IPS-18c (cell line): Measurements from ENCODE around the gene MRPL21.
"Not testable (repeated sequence)": the region's sequence is repeated elsewhere in the genome, so short reads cannot be mapped to it uniquely, and the experiment has no call there.

Source experiments
- H3K4me3 ChIP-seq: 2 replicates; pipeline ENCODE4 v1.7.0; 2013; ENCODE audit warnings: low read depth, mild to moderate bottlenecking, low read length, moderate library complexity; ENCODE audit not compliant: insufficient read depth
- H3K9me3 ChIP-seq: one replicate; pipeline ENCODE4 v1.6.1; 2013; ENCODE audit warnings: mild to moderate bottlenecking, low read length, moderate library complexity; ENCODE audit not compliant: control insufficient read depth, insufficient read depth

Gene MRPL21

GRCh38 chr11:68859123-68859522, 44.5 kb downstream of the MRPL21 start:
- Histone ChIP-seq H3K9me3 (no peaks in the 10 kb centered on the region), H3K4me3 (no peak overlapping the region)

GRCh38 chr11:68857037-68857586, 46.5 kb downstream of the MRPL21 start:
- Histone ChIP-seq H3K9me3 (no peaks in the 10 kb centered on the region), H3K4me3 (no peak overlapping the region)

- not testable (repeated sequence) for H3K9me3 ChIP-seq, H3K4me3 ChIP-seq
These were observed 47.1 kb downstream of the MRPL21 start for GRCh38 chr11:68856425-68857030.

- H3K9me3 ChIP-seq, result no peaks in the 10 kb centered on the region
- H3K4me3 ChIP-seq, result peak overlapping the region; percentile 70
These were observed 48.2 kb downstream of the MRPL21 start for GRCh38 chr11:68855205-68855981.

- Histone ChIP-seq H3K9me3 (no peaks in the 10 kb centered on the region), H3K4me3 (peak overlapping the region; percentile 70)
These were observed 49.2 kb downstream of the MRPL21 start for GRCh38 chr11:68854273-68854958.

- Histone ChIP-seq H3K4me3 (no peak overlapping the region), H3K9me3 (no peaks in the 10 kb centered on the region)
These were observed 51.0 kb downstream of the MRPL21 start for GRCh38 chr11:68852628-68853027.

GRCh38 chr11:68848429-68848828, 55.2 kb downstream of the MRPL21 start:
- no peaks in the 10 kb centered on the region for H3K9me3 ChIP-seq
- no peak overlapping the region for H3K4me3 ChIP-seq

- Histone ChIP-seq H3K9me3 (no peaks in the 10 kb centered on the region), H3K4me3 (no peak overlapping the region)
These were observed 56.2 kb downstream of the MRPL21 start for GRCh38 chr11:68847395-68847794.

- Histone ChIP-seq H3K9me3 (no peaks in the 10 kb centered on the region), H3K4me3 (no peak overlapping the region)
These were observed 58.2 kb downstream of the MRPL21 start for GRCh38 chr11:68845351-68846002.

GRCh38 chr11:68844801-68845200, 58.8 kb downstream of the MRPL21 start:
- Histone ChIP-seq H3K9me3 (no peaks in the 10 kb centered on the region), H3K4me3 (no peak overlapping the region)

GRCh38 chr11:68844376-68844775, 59.3 kb downstream of the MRPL21 start:
- H3K4me3 ChIP-seq, result peak overlapping the region; percentile 45; the same call in 1 of the 2 replicates
- H3K9me3 ChIP-seq, result no peaks in the 10 kb centered on the region

- H3K9me3 ChIP-seq, result no peaks in the 10 kb centered on the region
- peak overlapping the region; percentile 45 for H3K4me3 ChIP-seq
These were observed 59.8 kb downstream of the MRPL21 start for GRCh38 chr11:68843703-68844312.

GRCh38 chr11:68843052-68843561, 60.5 kb downstream of the MRPL21 start:
- H3K9me3 ChIP-seq, result no peaks in the 10 kb centered on the region
- peak overlapping the region; percentile 45 for H3K4me3 ChIP-seq

GRCh38 chr11:68842427-68843051, 61.1 kb downstream of the MRPL21 start:
- H3K4me3 ChIP-seq, result no peak overlapping the region
- no peaks in the 10 kb centered on the region for H3K9me3 ChIP-seq

- Histone ChIP-seq H3K9me3 (no peaks in the 10 kb centered on the region), H3K4me3 (peak within 1 kb of the TSS; percentile 64)
These were observed 61.8 kb downstream of the MRPL21 start, which contains the start of gene CPT1A for GRCh38 chr11:68841718-68842426. TSS of gene CPT1A (minus strand) at chr11:68841916. CDS start at chr11:68815474, 26,442 bp downstream.
